HL-60 (cell line): ENCODE measurements around the gene AVEN.

ENCODE experiments used
- GABPA ChIP-seq: IDR thresholded peaks from 2 replicates; pipeline ENCODE4 v1.6.1; 2012; ENCODE audit warnings: low read depth
- POLR2AphosphoS5 ChIP-seq: IDR thresholded peaks from 2 replicates; pipeline ENCODE4 v1.6.1; 2012; ENCODE audit warnings: low read depth
- TF ChIP-seq, protein P1 (sequence below): IDR thresholded peaks from one replicate; pipeline ENCODE4 v1.5.1; 2011; ENCODE audit warnings: low read length, control low read depth, inconsistent platforms; ENCODE audit not compliant: insufficient read depth
- TF ChIP-seq, protein P2 (sequence below): IDR thresholded peaks from 2 replicates; pipeline ENCODE4 v1.6.1; 2012; ENCODE audit warnings: low read depth; ENCODE audit not compliant: insufficient replicate concordance

DNA sequence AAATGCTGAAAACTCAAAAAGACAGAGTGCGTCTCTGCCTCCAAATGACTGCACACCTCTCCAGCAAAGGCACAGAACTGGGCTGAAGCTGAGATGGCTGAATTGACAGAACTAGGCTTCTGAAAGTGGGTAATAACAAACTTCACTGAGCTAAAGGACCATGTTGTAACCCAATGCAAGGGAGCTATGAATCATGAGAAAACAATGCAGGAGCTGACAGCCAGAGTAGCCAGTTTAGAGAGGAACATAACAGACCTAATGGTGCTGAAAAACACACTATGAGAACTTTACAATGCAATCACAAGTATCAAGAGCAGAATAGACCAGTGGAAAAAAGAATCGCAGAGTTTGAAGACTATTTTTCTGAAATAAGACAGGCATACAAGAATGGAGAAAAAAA is 10.1 kb upstream of the AVEN start:
- TF ChIP-seq, protein P1, sequence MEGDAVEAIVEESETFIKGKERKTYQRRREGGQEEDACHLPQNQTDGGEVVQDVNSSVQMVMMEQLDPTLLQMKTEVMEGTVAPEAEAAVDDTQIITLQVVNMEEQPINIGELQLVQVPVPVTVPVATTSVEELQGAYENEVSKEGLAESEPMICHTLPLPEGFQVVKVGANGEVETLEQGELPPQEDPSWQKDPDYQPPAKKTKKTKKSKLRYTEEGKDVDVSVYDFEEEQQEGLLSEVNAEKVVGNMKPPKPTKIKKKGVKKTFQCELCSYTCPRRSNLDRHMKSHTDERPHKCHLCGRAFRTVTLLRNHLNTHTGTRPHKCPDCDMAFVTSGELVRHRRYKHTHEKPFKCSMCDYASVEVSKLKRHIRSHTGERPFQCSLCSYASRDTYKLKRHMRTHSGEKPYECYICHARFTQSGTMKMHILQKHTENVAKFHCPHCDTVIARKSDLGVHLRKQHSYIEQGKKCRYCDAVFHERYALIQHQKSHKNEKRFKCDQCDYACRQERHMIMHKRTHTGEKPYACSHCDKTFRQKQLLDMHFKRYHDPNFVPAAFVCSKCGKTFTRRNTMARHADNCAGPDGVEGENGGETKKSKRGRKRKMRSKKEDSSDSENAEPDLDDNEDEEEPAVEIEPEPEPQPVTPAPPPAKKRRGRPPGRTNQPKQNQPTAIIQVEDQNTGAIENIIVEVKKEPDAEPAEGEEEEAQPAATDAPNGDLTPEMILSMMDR = no peak
- TF ChIP-seq GABPA = no peak
- no peak for TF ChIP-seq POLR2AphosphoS5
- TF ChIP-seq, protein P2, sequence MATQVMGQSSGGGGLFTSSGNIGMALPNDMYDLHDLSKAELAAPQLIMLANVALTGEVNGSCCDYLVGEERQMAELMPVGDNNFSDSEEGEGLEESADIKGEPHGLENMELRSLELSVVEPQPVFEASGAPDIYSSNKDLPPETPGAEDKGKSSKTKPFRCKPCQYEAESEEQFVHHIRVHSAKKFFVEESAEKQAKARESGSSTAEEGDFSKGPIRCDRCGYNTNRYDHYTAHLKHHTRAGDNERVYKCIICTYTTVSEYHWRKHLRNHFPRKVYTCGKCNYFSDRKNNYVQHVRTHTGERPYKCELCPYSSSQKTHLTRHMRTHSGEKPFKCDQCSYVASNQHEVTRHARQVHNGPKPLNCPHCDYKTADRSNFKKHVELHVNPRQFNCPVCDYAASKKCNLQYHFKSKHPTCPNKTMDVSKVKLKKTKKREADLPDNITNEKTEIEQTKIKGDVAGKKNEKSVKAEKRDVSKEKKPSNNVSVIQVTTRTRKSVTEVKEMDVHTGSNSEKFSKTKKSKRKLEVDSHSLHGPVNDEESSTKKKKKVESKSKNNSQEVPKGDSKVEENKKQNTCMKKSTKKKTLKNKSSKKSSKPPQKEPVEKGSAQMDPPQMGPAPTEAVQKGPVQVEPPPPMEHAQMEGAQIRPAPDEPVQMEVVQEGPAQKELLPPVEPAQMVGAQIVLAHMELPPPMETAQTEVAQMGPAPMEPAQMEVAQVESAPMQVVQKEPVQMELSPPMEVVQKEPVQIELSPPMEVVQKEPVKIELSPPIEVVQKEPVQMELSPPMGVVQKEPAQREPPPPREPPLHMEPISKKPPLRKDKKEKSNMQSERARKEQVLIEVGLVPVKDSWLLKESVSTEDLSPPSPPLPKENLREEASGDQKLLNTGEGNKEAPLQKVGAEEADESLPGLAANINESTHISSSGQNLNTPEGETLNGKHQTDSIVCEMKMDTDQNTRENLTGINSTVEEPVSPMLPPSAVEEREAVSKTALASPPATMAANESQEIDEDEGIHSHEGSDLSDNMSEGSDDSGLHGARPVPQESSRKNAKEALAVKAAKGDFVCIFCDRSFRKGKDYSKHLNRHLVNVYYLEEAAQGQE = no peak
